Right atrium auricular region (tissue), 2 donors: ENCODE measurements around the gene FAM227A. TPM values are rescaled to one million over a fixed set of nuclear protein-coding genes. Genes with fewer than 3 reads are reported as not detected.

Source experiments
- DNase-seq: peaks from one replicate; pipeline ENCODE4 v3.0.0-alpha.2; 2019; ENCODE audit warnings: low spot score
- H3K27ac ChIP-seq, 2 donors: fragments of 200-600 bp; sonication (generic); 1 replicate in 1 of 2; 2 replicates in 1 of 2; pipeline ENCODE4 v1.5.1; 2016 to 2019
- H3K27me3 ChIP-seq, 2 donors: fragments of 200-600 bp; sonication (generic); one replicate each; pipeline versions ENCODE4 v1.5.1 to v1.6.0; 2017 to 2019
- H3K36me3 ChIP-seq: fragments of 200-600 bp; sonication (generic); one replicate; pipeline ENCODE4 v1.5.1; 2016
- H3K4me1 ChIP-seq, 2 donors: fragments of 200-600 bp; sonication (generic); one replicate each; pipeline versions ENCODE4 v1.5.1 to v1.6.0; 2017 to 2019
- H3K4me3 ChIP-seq, 2 donors: fragments of 200-600 bp; sonication (generic); 1 replicate in 1 of 2; 2 replicates in 1 of 2; pipeline ENCODE4 v1.5.1; 2017 to 2019; ENCODE audit warnings: mild to moderate bottlenecking in 1 of 2, moderate library complexity in 1 of 2
- H3K9me3 ChIP-seq, 2 donors: fragments of 200-600 bp; sonication (generic); one replicate each; pipeline ENCODE4 v1.5.1; 2019
- total RNA-seq, 2 donors: library from RNA; depleted of rRNA; stranded (reverse); fragments of >200 nt; gene quantifications; one replicate each; pipeline ENCODE4 v1.1.0, GENCODE V29; 2016
- TF ChIP-seq, protein P1 (sequence below), 2 donors: fragments of 200-600 bp; sonication (generic); IDR thresholded peaks; one replicate each; pipeline ENCODE4 v1.5.1; 2019; ENCODE audit warnings: antibody characterized with exemption in 2 of 2

The FAM227A gene
- total RNA-seq, 2 donors from 2014 or later = 0.70 to 1.1 TPM

- H3K4me1 ChIP-seq = peaks cover 0 to 10% of the 10 kb centered on the region in 2 donors
- no peak overlapping the region for H3K27ac ChIP-seq
- H3K9me3 ChIP-seq = no peaks in the 10 kb centered on the region
- TF ChIP-seq, protein P1, sequence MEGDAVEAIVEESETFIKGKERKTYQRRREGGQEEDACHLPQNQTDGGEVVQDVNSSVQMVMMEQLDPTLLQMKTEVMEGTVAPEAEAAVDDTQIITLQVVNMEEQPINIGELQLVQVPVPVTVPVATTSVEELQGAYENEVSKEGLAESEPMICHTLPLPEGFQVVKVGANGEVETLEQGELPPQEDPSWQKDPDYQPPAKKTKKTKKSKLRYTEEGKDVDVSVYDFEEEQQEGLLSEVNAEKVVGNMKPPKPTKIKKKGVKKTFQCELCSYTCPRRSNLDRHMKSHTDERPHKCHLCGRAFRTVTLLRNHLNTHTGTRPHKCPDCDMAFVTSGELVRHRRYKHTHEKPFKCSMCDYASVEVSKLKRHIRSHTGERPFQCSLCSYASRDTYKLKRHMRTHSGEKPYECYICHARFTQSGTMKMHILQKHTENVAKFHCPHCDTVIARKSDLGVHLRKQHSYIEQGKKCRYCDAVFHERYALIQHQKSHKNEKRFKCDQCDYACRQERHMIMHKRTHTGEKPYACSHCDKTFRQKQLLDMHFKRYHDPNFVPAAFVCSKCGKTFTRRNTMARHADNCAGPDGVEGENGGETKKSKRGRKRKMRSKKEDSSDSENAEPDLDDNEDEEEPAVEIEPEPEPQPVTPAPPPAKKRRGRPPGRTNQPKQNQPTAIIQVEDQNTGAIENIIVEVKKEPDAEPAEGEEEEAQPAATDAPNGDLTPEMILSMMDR (IDR thresholded peaks at IDR 0.05) = peak in 1 of 2 donors; percentile 63
- H3K4me3 ChIP-seq = no peak overlapping the region
- DNase-seq = no peak
- H3K27me3 ChIP-seq = no peaks in the 10 kb centered on the region
- H3K36me3 ChIP-seq = no peaks in the 10 kb centered on the region
Measured at GRCh38 chr22:38572065-38572464, 84.1 kb downstream of the FAM227A start.

- TF ChIP-seq, protein P1 (IDR thresholded peaks at IDR 0.05) = peak in 1 of 2 donors; percentile 22
- H3K27ac ChIP-seq = peak overlapping the region; percentile 91
- H3K27me3 ChIP-seq = no peaks in the 10 kb centered on the region
- DNase-seq = no peak
- no peaks in the 10 kb centered on the region for H3K9me3 ChIP-seq
- H3K36me3 ChIP-seq = no peaks in the 10 kb centered on the region
- H3K4me1 ChIP-seq = peaks cover 0 to 10% of the 10 kb centered on the region in 2 donors
- peak overlapping the region; percentile 73 for H3K4me3 ChIP-seq
Measured at GRCh38 chr22:38570779-38571364, 85.3 kb downstream of the FAM227A start.

DNA sequence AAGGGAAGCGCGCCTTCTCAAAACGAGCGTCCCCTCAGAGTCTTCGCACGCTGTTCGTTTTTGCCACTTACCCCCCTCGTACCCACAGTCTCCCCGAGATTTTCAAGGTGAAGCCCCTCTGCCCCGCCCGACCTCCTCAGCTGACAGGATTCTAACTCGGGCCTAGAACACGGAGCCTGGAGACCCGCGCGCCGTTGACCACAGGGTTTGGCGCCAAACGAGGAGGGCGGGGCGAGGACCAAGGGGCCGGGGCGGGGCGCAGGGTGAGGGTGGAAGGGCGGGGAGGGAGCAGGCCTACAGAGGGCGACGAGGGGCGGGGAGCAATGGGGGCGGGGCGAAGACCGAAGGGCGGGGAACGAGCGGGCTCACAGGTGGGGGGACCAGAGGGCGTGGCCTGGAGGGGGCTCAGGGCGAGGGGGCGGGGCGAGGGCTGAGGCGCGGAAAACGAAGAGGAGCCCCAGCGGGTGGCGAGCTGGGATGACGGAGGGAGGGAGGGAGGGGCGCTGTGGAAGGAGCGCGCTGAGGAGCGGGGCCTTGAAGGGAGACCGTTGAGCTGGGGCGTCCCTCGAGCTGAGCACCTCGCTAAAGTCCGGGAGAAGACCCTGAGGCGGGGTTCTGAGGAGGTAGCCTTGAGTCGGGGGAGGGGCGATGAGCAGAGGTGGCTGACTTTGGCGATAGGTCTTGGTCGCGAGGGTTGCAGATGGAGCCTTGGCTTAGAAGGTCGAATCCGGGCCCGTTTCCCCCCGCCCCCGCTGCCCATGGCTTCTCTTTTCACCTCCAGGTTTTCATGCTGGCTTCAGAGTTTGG is 86.0 kb downstream of the FAM227A start, which contains the start of gene DMC1:
TSS of gene DMC1 (minus strand) at position 212 of the 807 bp plus-strand sequence. CDS start 1,927 bp downstream, outside the sequence.
- no peaks in the 10 kb centered on the region for H3K9me3 ChIP-seq
- peak within 1 kb of the TSS; percentile 73 for H3K4me3 ChIP-seq
- TF ChIP-seq, protein P1 (IDR thresholded peaks at IDR 0.05) = no peak
- peaks cover 0 to 10% of the 10 kb centered on the region in 2 donors for H3K4me1 ChIP-seq
- H3K36me3 ChIP-seq = no peaks in the 10 kb centered on the region
- peak; percentile 88 for DNase-seq
- peak within 1 kb of the TSS; percentile 91 for H3K27ac ChIP-seq
- H3K27me3 ChIP-seq = no peaks in the 10 kb centered on the region

- no peaks in the 10 kb centered on the region for H3K36me3 ChIP-seq
- H3K4me3 ChIP-seq = peak overlapping the region; percentile 73
- DNase-seq = no peak
- H3K27ac ChIP-seq = peak overlapping the region; percentile 91
- H3K4me1 ChIP-seq = peaks cover 0 to 10% of the 10 kb centered on the region in 2 donors
- no peaks in the 10 kb centered on the region for H3K9me3 ChIP-seq
- H3K27me3 ChIP-seq = no peaks in the 10 kb centered on the region
- TF ChIP-seq, protein P1 (IDR thresholded peaks at IDR 0.05) = no peak
Measured at GRCh38 chr22:38569181-38569971, 86.8 kb downstream of the FAM227A start.

GRCh38 chr22:38567531-38568285 is 88.5 kb downstream of the FAM227A start:
- H3K27ac ChIP-seq = peak overlapping the region in 1 of 2 donors; percentile 28

More at GRCh38 chr22:38567531-38568285, 88.5 kb downstream of the FAM227A start:
- no peak for DNase-seq
- H3K36me3 ChIP-seq = no peaks in the 10 kb centered on the region
- no peaks in the 10 kb centered on the region for H3K9me3 ChIP-seq
- peaks cover 0 to 10% of the 10 kb centered on the region in 2 donors for H3K4me1 ChIP-seq
- TF ChIP-seq, protein P1 (IDR thresholded peaks at IDR 0.05) = no peak
- H3K27me3 ChIP-seq = no peaks in the 10 kb centered on the region
- no peak overlapping the region for H3K4me3 ChIP-seq
